KMS-11 (cell line): ENCODE data around the gene LAMB1.

Experiments used
- H2AFZ ChIP-seq: fragments of 200-600 bp; sonication (generic); 2 replicates; pipeline ENCODE4 v1.6.1; 2016; ENCODE audit warnings: antibody characterized with exemption, mixed run types, low read depth
- H3K27ac ChIP-seq: fragments of 200-600 bp; sonication (generic); 2 replicates; pipeline ENCODE4 v1.6.1; 2016; ENCODE audit warnings: mild to moderate bottlenecking, mixed run types
- H3K27me3 ChIP-seq: fragments of 200-600 bp; sonication (generic); 2 replicates; pipeline ENCODE4 v1.6.1; 2017; ENCODE audit warnings: mild to moderate bottlenecking, low read depth, mixed run types, moderate library complexity; ENCODE audit not compliant: insufficient read depth
- H3K36me3 ChIP-seq: fragments of 200-600 bp; sonication (generic); 2 replicates; pipeline ENCODE4 v1.6.1; 2017; ENCODE audit warnings: mild to moderate bottlenecking, mixed run types; ENCODE audit not compliant: insufficient read depth
- H3K4me1 ChIP-seq: fragments of 200-600 bp; sonication (generic); 2 replicates; pipeline ENCODE4 v1.6.1; 2016; ENCODE audit warnings: mild to moderate bottlenecking, low read depth, mixed run types; ENCODE audit not compliant: poor library complexity, severe bottlenecking
- H3K4me2 ChIP-seq: fragments of 200-600 bp; sonication (generic); 2 replicates; pipeline ENCODE4 v1.7.0; 2016; ENCODE audit warnings: mild to moderate bottlenecking, mixed run types
- H3K4me3 ChIP-seq: fragments of 200-600 bp; sonication (generic); IDR thresholded peaks from 2 replicates; pipeline ENCODE4 v1.6.1; 2017; ENCODE audit warnings: low read depth, low read length, mixed read lengths; ENCODE audit not compliant: insufficient read depth
- H3K79me2 ChIP-seq: fragments of 200-600 bp; sonication (generic); 2 replicates; pipeline ENCODE4 v1.6.1; 2016; ENCODE audit warnings: low read depth, mixed run types; ENCODE audit not compliant: insufficient read depth
- H3K9ac ChIP-seq: fragments of 200-600 bp; sonication (generic); 2 replicates; pipeline ENCODE4 v1.6.1; 2016; ENCODE audit warnings: mild to moderate bottlenecking, mixed run types
- H4K20me1 ChIP-seq: fragments of 200-600 bp; sonication (generic); 2 replicates; pipeline ENCODE4 v1.6.1; 2016; ENCODE audit warnings: mild to moderate bottlenecking, mixed run types; ENCODE audit not compliant: insufficient read depth
- CTCF ChIP-seq: fragments of 200-600 bp; sonication (generic); conservative IDR thresholded peaks from 2 replicates; pipeline ENCODE4 v1.6.1; 2017; ENCODE audit warnings: low read depth, mild to moderate bottlenecking, antibody characterized with exemption, low read length, moderate library complexity, mixed read lengths

Gene LAMB1

GRCh38 chr7:107973861-107974260 is 29.1 kb downstream of the LAMB1 start:
- Histone ChIP-seq H3K4me3 (no peak overlapping the region), H3K9ac (no peak overlapping the region), H3K79me2 (no peaks in the 10 kb centered on the region), H3K27ac (no peak overlapping the region), H3K27me3 (no peaks in the 10 kb centered on the region), H3K4me2 (no peak overlapping the region), H3K4me1 (no peaks in the 10 kb centered on the region), H2AFZ (no peak overlapping the region), H3K36me3 (no peaks in the 10 kb centered on the region), H4K20me1 (no peaks in the 10 kb centered on the region)
- no peak for TF ChIP-seq CTCF

- no peak overlapping the region for H3K4me3 ChIP-seq
- H3K9ac ChIP-seq: no peak overlapping the region
- H3K4me2 ChIP-seq: no peak overlapping the region
- H3K4me1 ChIP-seq: no peaks in the 10 kb centered on the region
- H2AFZ ChIP-seq: no peak overlapping the region
- no peaks in the 10 kb centered on the region for H4K20me1 ChIP-seq
- no peaks in the 10 kb centered on the region for H3K79me2 ChIP-seq
- TF ChIP-seq CTCF: no peak
- H3K27me3 ChIP-seq: no peaks in the 10 kb centered on the region
- no peak overlapping the region for H3K27ac ChIP-seq
- H3K36me3 ChIP-seq: no peaks in the 10 kb centered on the region
Observed at GRCh38 chr7:107972941-107973376, 30.0 kb downstream of the LAMB1 start.

- Histone ChIP-seq H3K4me1 (no peaks in the 10 kb centered on the region), H2AFZ (no peak overlapping the region), H3K79me2 (no peaks in the 10 kb centered on the region), H3K4me2 (no peak overlapping the region), H4K20me1 (no peaks in the 10 kb centered on the region), H3K4me3 (no peak overlapping the region), H3K27me3 (no peaks in the 10 kb centered on the region), H3K9ac (no peak overlapping the region), H3K27ac (no peak overlapping the region), H3K36me3 (no peaks in the 10 kb centered on the region)
- TF ChIP-seq CTCF: no peak
Observed at GRCh38 chr7:107972075-107972482, 30.9 kb downstream of the LAMB1 start.

GRCh38 chr7:107971613-107972012 is 31.3 kb downstream of the LAMB1 start:
- no peak overlapping the region for H3K4me3 ChIP-seq
- H2AFZ ChIP-seq: no peak overlapping the region
- no peak overlapping the region for H3K9ac ChIP-seq
- H3K36me3 ChIP-seq: no peaks in the 10 kb centered on the region
- H3K4me1 ChIP-seq: no peaks in the 10 kb centered on the region
- H3K4me2 ChIP-seq: no peak overlapping the region
- no peak for TF ChIP-seq CTCF
- no peak overlapping the region for H3K27ac ChIP-seq
- no peaks in the 10 kb centered on the region for H3K79me2 ChIP-seq
- H3K27me3 ChIP-seq: no peaks in the 10 kb centered on the region
- H4K20me1 ChIP-seq: no peaks in the 10 kb centered on the region
